T-helper 1 cell (primary cell): ENCODE measurements around the gene LCMT1.

Experiments
- DNase-seq, 5 donors: peaks; one replicate each; pipeline ENCODE4 v3.0.0-alpha.2; 2012 to 2020

The LCMT1 gene

GRCh38 chr16:25199457-25199856 lies 87.9 kb downstream of the LCMT1 start:
- no peak for DNase-seq

DNA sequence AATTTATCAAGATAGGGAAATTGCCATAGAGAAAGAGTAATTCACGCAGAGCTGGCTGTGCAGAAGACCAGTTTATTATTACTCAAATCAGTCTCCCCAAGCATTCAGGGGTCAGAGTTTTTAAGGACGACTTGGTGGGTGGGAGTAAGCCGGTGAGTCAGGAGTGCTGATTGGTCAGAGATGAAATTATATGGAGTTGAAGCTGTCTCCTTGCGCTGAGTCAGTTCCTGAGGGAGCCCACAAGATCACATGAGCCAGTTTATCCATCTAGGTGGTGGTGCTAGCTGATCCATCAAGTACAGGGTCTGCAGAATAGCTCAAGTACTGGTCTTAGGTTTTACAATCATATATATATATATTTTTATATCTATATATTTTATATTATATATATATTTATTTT lies 99.2 kb downstream of the LCMT1 start:
- no peak for DNase-seq

GRCh38 chr16:25212636-25213035 lies 101.1 kb downstream of the LCMT1 start:
- DNase-seq: no peak

DNA sequence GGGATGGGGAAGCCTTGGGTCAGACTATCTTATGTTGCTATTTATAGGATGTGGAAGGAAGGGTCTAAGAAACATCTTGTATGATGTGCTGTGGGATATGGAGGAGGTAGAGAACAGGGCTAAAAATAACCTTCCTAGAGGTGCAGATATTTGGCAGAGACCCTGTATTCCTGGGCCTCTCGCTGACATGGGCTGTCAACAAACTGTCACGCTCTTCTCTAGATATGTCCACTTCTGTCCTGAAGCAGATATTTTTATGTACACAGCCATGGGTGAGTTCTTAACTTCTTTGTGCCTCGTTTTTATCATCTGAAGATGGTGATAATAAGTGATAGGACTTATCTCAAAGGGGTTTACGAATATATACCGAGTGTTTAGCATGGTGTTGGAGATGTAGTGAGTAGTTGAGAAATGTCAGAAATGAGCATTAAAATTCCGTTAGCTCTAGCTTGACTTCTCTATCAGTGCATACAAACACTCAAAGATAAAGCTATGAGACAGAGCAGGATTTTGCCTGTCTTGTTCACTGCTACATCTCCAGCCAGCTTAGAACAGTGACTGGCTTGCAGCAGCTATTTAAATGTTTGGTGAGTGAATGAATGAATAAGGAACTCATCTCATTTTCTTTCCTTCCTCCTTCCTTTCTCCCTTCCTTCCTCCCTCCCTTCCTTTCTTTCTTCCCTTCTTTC lies 102.3 kb downstream of the LCMT1 start:
- no peak for DNase-seq

DNA sequence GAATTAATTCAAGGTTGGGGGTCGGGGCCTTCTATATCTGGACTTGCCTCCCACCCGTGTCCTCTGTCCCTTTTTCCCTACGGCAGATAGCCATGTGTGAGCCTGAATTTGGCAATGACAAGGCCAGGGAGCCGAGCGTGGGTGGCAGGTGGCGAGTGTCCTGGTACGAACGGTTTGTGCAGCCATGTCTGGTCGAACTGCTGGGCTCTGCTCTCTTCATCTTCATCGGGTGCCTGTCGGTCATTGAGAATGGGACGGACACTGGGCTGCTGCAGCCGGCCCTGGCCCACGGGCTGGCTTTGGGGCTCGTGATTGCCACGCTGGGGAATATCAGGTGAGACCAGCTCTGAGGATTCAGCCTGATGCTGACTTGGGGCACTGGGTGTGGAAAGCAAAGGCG lies 105.6 kb downstream of the LCMT1 start:
- no peak for DNase-seq

DNA sequence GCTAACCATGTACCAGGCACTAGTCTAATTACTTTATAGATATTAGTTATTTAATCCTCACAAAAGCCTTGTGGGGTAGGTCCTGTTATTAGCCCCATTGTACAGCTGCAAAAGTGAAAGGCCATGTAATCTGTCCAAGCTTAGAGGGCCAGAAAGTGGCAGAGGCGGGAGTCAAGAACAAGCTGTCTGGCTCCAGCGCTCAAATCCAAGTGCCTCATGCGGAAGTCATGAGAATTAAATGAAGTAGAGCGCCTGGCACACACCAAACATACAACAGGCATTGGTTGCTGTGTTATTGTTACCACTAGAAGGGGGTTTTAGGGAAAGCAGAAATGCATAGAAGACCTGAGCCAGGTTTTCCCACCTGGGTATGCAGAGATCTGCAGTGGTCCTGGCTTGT lies 106.4 kb downstream of the LCMT1 start:
- no peak for DNase-seq

DNA sequence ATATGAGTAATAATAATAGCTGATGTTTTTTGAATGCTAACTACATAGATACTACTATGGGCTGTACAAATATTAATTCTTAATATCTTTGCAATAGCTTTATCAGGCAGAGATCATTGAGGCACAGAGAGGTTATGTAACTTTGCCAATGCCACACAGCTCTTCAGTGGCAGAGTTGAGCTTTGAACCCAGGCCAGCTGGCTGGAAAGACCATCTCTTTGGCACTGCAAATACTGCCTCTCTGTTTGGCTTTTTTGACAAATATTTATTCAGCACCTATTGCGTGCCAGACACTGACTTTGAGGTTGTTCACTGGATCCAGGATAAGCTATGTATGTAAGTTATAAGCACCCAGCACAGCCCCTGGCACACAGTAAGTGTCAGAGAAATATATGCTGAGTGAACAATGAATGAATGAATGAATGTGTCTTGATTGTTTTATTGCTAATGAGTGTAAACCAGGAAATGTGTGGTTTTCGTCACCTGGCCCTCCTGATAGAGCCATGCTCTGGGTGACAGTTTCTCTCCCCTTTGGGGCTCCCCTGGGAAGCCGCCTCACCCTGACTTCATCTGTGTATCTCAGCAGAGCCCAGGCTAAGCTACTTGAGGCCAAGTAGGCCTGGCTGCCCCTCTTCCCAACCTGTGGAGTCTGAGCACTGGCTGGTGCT lies 107.7 kb downstream of the LCMT1 start:
- no peak for DNase-seq

DNA sequence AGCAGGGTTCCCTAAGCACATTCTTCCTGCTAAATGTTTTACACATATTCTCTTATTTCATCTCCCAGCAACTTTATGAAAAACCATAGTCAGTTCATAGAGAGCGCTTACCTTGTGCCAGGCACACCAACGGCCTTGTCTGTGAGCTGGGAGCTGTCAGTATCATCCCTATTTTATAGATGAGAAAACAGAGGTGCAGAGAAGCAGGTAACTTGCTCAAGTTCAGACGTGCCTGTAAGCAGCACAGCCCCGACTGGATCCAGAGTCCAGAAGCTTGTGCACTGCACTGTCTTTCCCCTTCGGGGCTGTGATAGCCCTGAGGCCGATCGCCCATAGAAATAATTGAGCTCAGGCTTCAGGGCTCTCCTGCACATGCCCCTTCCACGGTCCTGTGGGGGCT lies 111.4 kb downstream of the LCMT1 start:
- DNase-seq: no peak

DNA sequence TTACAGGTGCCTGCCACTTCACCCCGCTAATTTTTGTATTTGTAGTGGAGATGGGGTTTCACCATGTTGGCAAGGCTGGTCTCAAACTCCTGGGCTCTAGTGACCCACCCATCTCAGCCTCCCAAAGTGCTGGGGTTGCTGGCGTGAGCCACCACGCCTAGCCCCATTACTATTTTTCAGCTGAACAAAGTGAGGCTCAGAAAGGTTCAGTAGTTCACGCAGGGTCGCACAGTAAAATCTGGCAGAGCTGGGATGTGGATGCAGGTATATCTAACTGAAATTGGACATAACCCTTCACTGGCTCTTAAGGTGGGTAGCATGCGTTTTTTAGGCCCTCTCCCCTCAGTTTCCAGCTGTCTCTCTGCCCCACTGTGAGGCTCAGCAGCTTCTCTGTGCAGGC lies 112.4 kb downstream of the LCMT1 start:
- no peak for DNase-seq

DNA sequence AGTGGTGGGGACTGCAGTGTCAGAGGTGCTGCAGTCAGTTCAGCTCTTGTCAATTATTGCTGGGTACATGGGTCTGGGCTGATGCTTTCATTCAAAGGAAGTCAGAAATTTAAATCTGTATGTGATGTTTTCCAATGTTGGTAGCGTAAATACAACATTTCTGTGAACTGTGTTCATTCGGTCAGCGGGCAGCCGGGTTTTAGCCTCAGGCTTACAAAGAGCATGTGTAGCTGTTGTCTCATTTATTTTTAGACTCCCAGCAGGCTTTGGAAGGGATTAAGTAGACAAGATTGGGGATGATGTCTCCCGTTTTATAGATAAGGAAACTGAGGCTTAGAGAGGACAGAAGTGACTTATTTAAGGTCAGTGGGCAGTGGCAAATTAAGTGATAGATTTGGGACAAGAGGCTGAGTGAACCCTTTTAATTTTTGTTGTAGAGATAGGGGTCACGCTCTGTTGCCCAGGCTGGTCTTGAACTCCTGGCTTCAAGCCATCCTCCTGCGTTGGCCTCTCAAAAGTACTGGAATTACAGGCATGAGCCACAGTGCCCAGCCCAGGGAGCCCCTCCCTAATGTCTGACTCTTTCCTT lies 113.3 kb downstream of the LCMT1 start:
- no peak for DNase-seq
